Upper lobe of right lung (tissue), 1 donor: ENCODE results near the gene ZNF236. TPM values are rescaled to one million over a fixed set of nuclear protein-coding genes. Genes with fewer than 3 reads are reported as not detected.

Experiments used
- ATAC-seq: fragments of 200-7000 bp; cut with Tn5 transposase; one replicate; pipeline ENCODE4 v1.9.1; 2020; ENCODE audit warnings: mild to moderate bottlenecking, moderate library complexity
- DNase-seq: peaks from one replicate; pipeline ENCODE4 v3.0.0-alpha.2; 2020
- H3K27ac ChIP-seq: fragments of 200-600 bp; one replicate; pipeline ENCODE4 v1.8.0; 2022
- H3K27me3 ChIP-seq: fragments of 200-600 bp; one replicate; pipeline ENCODE4 v1.8.0; 2022; ENCODE audit warnings: mild to moderate bottlenecking
- H3K36me3 ChIP-seq: fragments of 200-600 bp; one replicate; pipeline ENCODE4 v1.8.0; 2022
- H3K4me1 ChIP-seq: fragments of 200-600 bp; one replicate; pipeline ENCODE4 v1.8.0; 2022
- H3K4me3 ChIP-seq: fragments of 200-600 bp; one replicate; pipeline ENCODE4 v1.8.0; 2022; ENCODE audit warnings: mild to moderate bottlenecking
- H3K9me3 ChIP-seq: fragments of 200-600 bp; one replicate; pipeline ENCODE4 v1.8.0; 2022
- CTCF ChIP-seq: fragments of 200-600 bp; IDR thresholded peaks from one replicate; pipeline ENCODE4 v1.8.0; 2022; ENCODE audit warnings: antibody characterized with exemption
- intact Hi-C: fragments of 100-400 bp; cut with DNase I; formaldehyde crosslinking; loops from one replicate; pipeline ENCODE4 v1.11.0; 2022
- total RNA-seq: library from RNA; stranded (reverse); fragmentation: NEBNext Ultra II Directional; extraction: Animal tissue kit (Norgen Biotek cat#: 25700); gene quantifications from one replicate; pipeline ENCODE4 v1.2.1, GENCODE V29; 2021
- donor health status: DM: no; HTN: yes; CAD: no; lungs with severe emphysema.

ZNF236 gene
- total RNA-seq, 1 donor from 2014 or later: 14.9 TPM

DNA sequence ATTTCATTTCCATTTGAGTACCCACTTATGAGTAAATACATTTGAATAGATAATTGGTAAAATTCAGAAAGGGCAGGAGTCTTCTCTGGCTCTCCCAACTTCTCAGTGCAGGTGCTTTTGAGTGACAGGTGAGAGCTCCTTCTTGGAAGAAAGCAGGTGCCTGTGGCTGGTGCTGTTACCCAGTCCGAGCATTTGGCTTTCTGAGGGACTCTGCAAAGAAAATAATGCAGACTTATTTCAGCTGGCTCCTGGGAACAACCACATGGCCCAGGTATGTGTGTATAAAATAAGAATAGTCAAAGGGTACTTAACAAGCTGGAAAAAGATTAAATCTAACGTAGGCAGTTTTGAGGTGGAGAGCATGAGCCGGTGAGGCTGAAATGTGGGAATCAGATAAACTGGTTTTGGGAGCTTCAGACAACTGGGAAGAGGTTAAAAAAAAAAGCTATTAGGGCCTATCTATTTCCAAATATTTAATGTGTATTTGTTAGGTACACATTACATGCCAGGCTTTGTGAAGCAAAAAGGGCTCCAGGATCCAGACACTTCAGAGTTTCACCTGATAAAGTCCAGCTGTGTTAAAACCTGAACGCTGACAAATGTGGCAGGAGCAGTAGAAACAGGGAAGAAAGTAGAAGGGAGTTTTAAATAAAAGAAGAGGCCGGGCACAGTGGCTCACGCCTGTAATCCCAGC is 20.6 kb downstream of the ZNF236 start:
- Histone ChIP-seq H3K4me3 (no peak overlapping the region), H3K27me3 (no peaks in the 10 kb centered on the region), H3K9me3 (no peaks in the 10 kb centered on the region), H3K27ac (no peak overlapping the region), H3K4me1 (no peaks in the 10 kb centered on the region), H3K36me3 (no peaks in the 10 kb centered on the region)
- ATAC-seq: peak; percentile 12
- intact Hi-C loops: no loop called here
- no peak for DNase-seq
- no peak for TF ChIP-seq CTCF

DNA sequence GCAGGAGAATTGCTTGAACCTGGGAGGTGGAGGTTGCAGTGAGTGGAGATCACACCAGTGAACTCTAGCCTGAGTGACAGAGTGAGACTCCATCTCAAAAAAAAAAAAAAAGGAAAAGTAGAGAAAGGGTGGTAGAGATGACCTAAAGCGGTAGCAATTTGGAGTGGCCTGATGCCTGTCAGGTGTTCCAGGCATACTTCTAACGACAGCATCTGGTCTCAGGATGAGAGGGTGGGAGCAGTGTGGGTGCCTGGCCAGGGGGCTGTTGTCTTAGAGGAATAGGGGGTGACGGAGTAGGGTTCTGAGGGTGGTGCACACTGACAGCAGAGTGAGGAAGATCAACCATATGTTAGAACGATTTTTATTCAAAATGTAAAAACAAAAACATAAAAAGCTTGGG is 21.8 kb downstream of the ZNF236 start:
- DNase-seq (no peak), ATAC-seq (peak; percentile 47)
- Histone ChIP-seq H3K27me3 (no peaks in the 10 kb centered on the region), H3K36me3 (no peaks in the 10 kb centered on the region), H3K4me3 (no peak overlapping the region), H3K27ac (no peak overlapping the region), H3K9me3 (no peaks in the 10 kb centered on the region), H3K4me1 (no peaks in the 10 kb centered on the region)
- no peak for TF ChIP-seq CTCF
- intact Hi-C loops: no loop called here

DNA sequence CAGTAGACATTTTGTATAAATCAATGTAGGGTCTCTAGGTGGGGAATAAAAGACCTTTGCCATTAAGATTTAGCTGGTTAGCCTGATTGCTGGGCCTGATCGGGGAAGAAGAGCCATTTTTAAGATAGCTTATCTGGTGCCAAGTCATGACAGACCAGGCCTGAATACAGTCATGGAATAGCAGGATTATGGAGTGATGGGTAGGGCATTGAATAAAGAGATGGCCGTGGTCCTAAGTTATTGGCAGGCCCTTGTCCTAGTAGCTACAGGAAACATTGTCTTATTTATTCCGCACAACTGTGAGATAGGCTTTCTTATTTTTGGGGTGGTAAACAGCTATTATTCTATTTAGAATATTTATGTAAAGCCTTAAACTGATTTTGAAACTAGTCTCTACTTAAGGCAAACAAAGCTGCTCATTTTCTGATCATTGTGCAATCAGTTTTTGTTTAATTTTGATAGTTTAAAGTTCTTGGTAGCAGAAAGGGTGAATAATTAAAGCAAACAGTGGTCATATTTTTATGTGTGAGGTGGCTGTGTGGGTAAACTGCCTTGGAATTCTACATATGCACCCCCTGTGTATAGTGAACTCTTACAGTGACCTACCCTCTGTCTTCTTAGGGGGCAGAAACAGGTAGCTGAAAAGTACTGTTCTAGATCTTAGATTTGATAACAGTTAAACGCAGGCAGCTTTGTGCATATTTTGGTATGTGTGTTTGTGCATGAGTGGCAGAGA is 22.6 kb downstream of the ZNF236 start:
- Histone ChIP-seq H3K4me1 (no peaks in the 10 kb centered on the region), H3K9me3 (no peaks in the 10 kb centered on the region), H3K27me3 (no peaks in the 10 kb centered on the region), H3K27ac (no peak overlapping the region), H3K4me3 (no peak overlapping the region), H3K36me3 (no peaks in the 10 kb centered on the region)
- no peak for DNase-seq
- intact Hi-C loops: no loop called here
- peak; percentile 46 for ATAC-seq
- TF ChIP-seq CTCF: no peak

DNA sequence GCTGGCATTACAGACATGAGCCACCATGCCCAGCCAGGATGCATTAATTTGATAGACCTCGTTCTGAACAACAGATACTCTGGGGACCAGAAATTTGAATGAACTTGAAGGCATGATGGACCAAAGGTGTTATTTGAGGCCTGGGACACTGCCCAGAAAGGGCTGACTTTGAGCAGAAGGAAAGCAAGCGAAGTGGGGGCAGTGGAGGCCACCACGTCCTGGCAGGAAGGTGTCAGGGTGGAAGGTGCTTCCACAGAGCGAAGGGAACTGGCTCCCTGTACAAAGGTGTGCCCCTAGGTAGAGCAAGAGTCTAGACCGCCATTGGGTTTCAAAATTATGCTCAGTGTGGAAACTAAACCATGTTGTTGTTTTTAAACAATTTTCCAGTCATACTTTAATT is 23.9 kb downstream of the ZNF236 start:
- DNase-seq: no peak
- TF ChIP-seq CTCF: no peak
- ATAC-seq: no peak
- H3K27ac ChIP-seq: no peak overlapping the region
- H3K27me3 ChIP-seq: no peaks in the 10 kb centered on the region
- intact Hi-C loops: no loop called here
- H3K36me3 ChIP-seq: no peaks in the 10 kb centered on the region
- H3K9me3 ChIP-seq: no peaks in the 10 kb centered on the region
- H3K4me1 ChIP-seq: no peaks in the 10 kb centered on the region
- no peak overlapping the region for H3K4me3 ChIP-seq

- H3K4me1 ChIP-seq: no peaks in the 10 kb centered on the region
- no peak for ATAC-seq
- intact Hi-C loops: no loop called here
- no peak overlapping the region for H3K4me3 ChIP-seq
- no peaks in the 10 kb centered on the region for H3K27me3 ChIP-seq
- DNase-seq: no peak
- H3K9me3 ChIP-seq: no peaks in the 10 kb centered on the region
- H3K36me3 ChIP-seq: peaks cover 10% of the 10 kb centered on the region
- TF ChIP-seq CTCF: peak; percentile 13
- H3K27ac ChIP-seq: no peak overlapping the region
Observed at GRCh38 chr18:76847916-76848315, 25.6 kb downstream of the ZNF236 start.
